Panc1 (cell line): ENCODE results near the gene ASB4. TPM values are rescaled to one million over a fixed set of nuclear protein-coding genes. Genes with fewer than 3 reads are reported as not detected.

Experiments
- ATAC-seq: fragments of 200-7000 bp; cut with Tn5 transposase; 2 replicates; pipeline ENCODE4 v1.9.1; 2020; ENCODE audit warnings: mild to moderate bottlenecking, moderate library complexity
- BruUV-seq: library from RNA; stranded (reverse); fragments of 400-500 nt; replicated peaks from 2 replicates; lab custom pipeline; 2021; lab: Mats Ljungman, UMichigan
- CTCF ChIA-PET: fragments of 300-600 bp; sonication (Branson Sonifier 250); formaldehyde crosslinking; loops from one replicate; lab custom pipeline; 2022; ENCODE audit warnings: antibody characterized with exemption; lab: Charles Lee
- POLR2A ChIA-PET: fragments of 300-600 bp; sonication (Branson Sonifier 250); formaldehyde crosslinking; loops from one replicate; lab custom pipeline; 2022; ENCODE audit warnings: antibody characterized with exemption; lab: Charles Lee
- DNase-seq: peaks from one replicate; pipeline ENCODE4 v3.0.0-alpha.2; 2010; ENCODE audit warnings: low read depth, low spot score
- H3K27ac ChIP-seq: 2 replicates; pipeline ENCODE4 v1.5.1; 2011; ENCODE audit warnings: mild to moderate bottlenecking, low read length, inconsistent platforms
- H3K27me3 ChIP-seq: fragments of 200-500 bp; sonication (Bioruptor generic); 2 replicates; pipeline ENCODE4 v1.6.0; 2014; ENCODE audit warnings: low read length, inconsistent platforms; ENCODE audit not compliant: control insufficient read depth, insufficient read depth
- H3K36me3 ChIP-seq: fragments of 200-500 bp; sonication (Bioruptor generic); 2 replicates; pipeline ENCODE4 v1.5.1; 2014; ENCODE audit warnings: inconsistent platforms, mild to moderate bottlenecking, low read length, moderate library complexity; ENCODE audit not compliant: control insufficient read depth, insufficient read depth
- H3K4me1 ChIP-seq: 2 replicates; pipeline ENCODE4 v1.5.1; 2011; ENCODE audit warnings: inconsistent platforms, mild to moderate bottlenecking, low read length, moderate library complexity; ENCODE audit not compliant: control insufficient read depth, insufficient read depth
- H3K4me3 ChIP-seq, 2 experiments: 2 replicates each; pipeline ENCODE4 v1.5.1; 2011 to 2012; ENCODE audit warnings: low read depth in 2 of 2, low read length in 2 of 2, mild to moderate bottlenecking in 2 of 2, inconsistent platforms in 1 of 2, moderate library complexity in 1 of 2
- H3K9me3 ChIP-seq: fragments of 200-500 bp; sonication (Bioruptor generic); 2 replicates; pipeline ENCODE4 v1.5.1; 2014; ENCODE audit warnings: low read depth, mild to moderate bottlenecking, inconsistent platforms, low read length, moderate library complexity; ENCODE audit not compliant: control insufficient read depth, insufficient read depth
- POLR2AphosphoS5 ChIP-seq: IDR thresholded peaks from 2 replicates; pipeline ENCODE4 v1.6.1; 2012; ENCODE audit warnings: mild to moderate bottlenecking, low read depth, low read length, moderate library complexity
- SIN3A ChIP-seq: IDR thresholded peaks from 2 replicates; pipeline ENCODE4 v1.6.1; 2012; ENCODE audit warnings: low read depth, mild to moderate bottlenecking, low read length, moderate library complexity, borderline replicate concordance; ENCODE audit not compliant: insufficient read depth
- TCF7L2 ChIP-seq: IDR thresholded peaks from 2 replicates; pipeline ENCODE4 v1.6.1; 2011; ENCODE audit warnings: mild to moderate bottlenecking, low read depth, low read length, inconsistent platforms
- in situ Hi-C: cut with HindIII; loops from 2 replicates; pipeline ENCODE4 v1.10.0; 2016; ENCODE audit warnings: low sequenced_read_pairs, low pct_unique_long_range_greater_than_20kb
- intact Hi-C: fragments of 100-400 bp; cut with micrococcal nuclease; formaldehyde crosslinking; loops from one replicate; pipeline ENCODE4 v1.10.0; 2022; ENCODE audit not compliant: unreplicated experiment
- total RNA-seq: library from RNA; stranded (reverse); gene quantifications from one replicate; pipeline ENCODE4 v1.2.1, GENCODE V29; 2021; ENCODE audit not compliant: unreplicated experiment
- TF ChIP-seq, protein P1 (sequence below), 2 experiments: IDR thresholded peaks; 2 replicates each; pipeline ENCODE4 v1.6.1; 2011 to 2012; ENCODE audit warnings: low read depth in 2 of 2, control low read depth in 1 of 2, low read length in 1 of 2, mild to moderate bottlenecking in 1 of 2, moderate library complexity in 1 of 2; ENCODE audit not compliant: insufficient read depth in 1 of 2
- TF ChIP-seq, protein P2 (sequence below): fragments of 450-650 bp; IDR thresholded peaks from 2 replicates; pipeline ENCODE4 v1.5.1; 2017; ENCODE audit warnings: mild to moderate bottlenecking

The ASB4 gene
- total RNA-seq, 1 experiment from 2014 or later, result 0.15 TPM

DNA sequence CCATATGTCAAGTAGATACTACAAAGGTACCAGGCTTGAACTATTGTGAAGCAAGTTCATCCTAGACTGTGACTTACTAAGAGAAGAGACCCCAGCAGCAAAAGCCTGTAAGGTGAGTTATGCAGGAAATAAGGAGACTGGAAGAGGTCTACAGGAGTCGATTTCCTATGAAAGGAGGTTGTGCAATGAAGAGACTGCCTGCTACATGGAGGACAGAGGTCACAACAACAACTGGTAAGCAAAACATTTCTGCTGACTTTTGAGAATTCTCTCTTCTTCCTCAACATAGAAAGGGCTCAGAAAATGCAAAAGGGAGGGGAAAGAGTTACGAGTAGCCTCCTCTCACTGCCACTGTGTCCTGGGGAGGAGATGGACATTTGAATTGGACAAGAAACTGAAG lies 68.2 kb downstream of the ASB4 start:
- Histone ChIP-seq H3K4me3 (no peak overlapping the region), H3K9me3 (no peaks in the 10 kb centered on the region), H3K36me3 (no peaks in the 10 kb centered on the region), H3K27ac (no peak overlapping the region), H3K4me1 (no peaks in the 10 kb centered on the region; the same call in 1 of the 2 replicates), H3K27me3 (no peaks in the 10 kb centered on the region)
- CTCF ChIA-PET, result no interaction called here
- DNase-seq, result no peak
- POLR2A ChIA-PET, result no interaction called here
- in situ Hi-C loops, result no loop called here
- ATAC-seq, result no peak
- intact Hi-C loops, result no loop called here
- no TSS peak for BruUV-seq
- no peak for TF ChIP-seq SIN3A
- no peak for TF ChIP-seq POLR2AphosphoS5
- no peak for TF ChIP-seq TCF7L2
- TF ChIP-seq, protein P1, sequence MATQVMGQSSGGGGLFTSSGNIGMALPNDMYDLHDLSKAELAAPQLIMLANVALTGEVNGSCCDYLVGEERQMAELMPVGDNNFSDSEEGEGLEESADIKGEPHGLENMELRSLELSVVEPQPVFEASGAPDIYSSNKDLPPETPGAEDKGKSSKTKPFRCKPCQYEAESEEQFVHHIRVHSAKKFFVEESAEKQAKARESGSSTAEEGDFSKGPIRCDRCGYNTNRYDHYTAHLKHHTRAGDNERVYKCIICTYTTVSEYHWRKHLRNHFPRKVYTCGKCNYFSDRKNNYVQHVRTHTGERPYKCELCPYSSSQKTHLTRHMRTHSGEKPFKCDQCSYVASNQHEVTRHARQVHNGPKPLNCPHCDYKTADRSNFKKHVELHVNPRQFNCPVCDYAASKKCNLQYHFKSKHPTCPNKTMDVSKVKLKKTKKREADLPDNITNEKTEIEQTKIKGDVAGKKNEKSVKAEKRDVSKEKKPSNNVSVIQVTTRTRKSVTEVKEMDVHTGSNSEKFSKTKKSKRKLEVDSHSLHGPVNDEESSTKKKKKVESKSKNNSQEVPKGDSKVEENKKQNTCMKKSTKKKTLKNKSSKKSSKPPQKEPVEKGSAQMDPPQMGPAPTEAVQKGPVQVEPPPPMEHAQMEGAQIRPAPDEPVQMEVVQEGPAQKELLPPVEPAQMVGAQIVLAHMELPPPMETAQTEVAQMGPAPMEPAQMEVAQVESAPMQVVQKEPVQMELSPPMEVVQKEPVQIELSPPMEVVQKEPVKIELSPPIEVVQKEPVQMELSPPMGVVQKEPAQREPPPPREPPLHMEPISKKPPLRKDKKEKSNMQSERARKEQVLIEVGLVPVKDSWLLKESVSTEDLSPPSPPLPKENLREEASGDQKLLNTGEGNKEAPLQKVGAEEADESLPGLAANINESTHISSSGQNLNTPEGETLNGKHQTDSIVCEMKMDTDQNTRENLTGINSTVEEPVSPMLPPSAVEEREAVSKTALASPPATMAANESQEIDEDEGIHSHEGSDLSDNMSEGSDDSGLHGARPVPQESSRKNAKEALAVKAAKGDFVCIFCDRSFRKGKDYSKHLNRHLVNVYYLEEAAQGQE (IDR thresholded peaks at IDR 0.05; ENCODE audit: insufficient read depth in 1 of 2, low read depth in 2 of 2, low read length in 1 of 2), result no peak
- TF ChIP-seq, protein P2, sequence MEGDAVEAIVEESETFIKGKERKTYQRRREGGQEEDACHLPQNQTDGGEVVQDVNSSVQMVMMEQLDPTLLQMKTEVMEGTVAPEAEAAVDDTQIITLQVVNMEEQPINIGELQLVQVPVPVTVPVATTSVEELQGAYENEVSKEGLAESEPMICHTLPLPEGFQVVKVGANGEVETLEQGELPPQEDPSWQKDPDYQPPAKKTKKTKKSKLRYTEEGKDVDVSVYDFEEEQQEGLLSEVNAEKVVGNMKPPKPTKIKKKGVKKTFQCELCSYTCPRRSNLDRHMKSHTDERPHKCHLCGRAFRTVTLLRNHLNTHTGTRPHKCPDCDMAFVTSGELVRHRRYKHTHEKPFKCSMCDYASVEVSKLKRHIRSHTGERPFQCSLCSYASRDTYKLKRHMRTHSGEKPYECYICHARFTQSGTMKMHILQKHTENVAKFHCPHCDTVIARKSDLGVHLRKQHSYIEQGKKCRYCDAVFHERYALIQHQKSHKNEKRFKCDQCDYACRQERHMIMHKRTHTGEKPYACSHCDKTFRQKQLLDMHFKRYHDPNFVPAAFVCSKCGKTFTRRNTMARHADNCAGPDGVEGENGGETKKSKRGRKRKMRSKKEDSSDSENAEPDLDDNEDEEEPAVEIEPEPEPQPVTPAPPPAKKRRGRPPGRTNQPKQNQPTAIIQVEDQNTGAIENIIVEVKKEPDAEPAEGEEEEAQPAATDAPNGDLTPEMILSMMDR, result no peak

DNA sequence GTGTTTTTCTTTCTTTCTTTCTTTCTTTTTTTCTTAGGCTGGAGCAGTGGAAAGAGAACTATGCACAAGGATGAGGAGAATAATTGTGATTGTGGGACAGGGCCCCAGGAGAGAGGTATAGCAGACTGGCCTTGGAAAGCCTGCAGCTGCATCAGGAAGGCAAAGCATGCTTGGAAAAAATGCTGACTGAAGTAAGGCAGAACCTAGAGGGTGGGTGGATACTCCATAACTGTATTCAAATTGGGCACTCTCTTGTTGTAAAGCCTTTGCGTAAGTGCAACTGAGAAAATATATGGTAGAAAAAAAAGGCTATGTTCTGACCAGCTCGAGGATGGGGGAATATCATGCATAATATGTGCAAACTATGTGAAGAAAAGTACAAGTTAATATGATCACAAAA lies 71.0 kb downstream of the ASB4 start:
- Histone ChIP-seq H3K4me3 (no peak overlapping the region), H3K27me3 (no peaks in the 10 kb centered on the region), H3K9me3 (no peaks in the 10 kb centered on the region), H3K27ac (no peak overlapping the region), H3K36me3 (no peaks in the 10 kb centered on the region), H3K4me1 (no peaks in the 10 kb centered on the region)
- no peak for DNase-seq
- TF ChIP-seq, protein P1 (IDR thresholded peaks at IDR 0.05; ENCODE audit: insufficient read depth in 1 of 2, low read depth in 2 of 2, low read length in 1 of 2), result no peak
- no peak for TF ChIP-seq POLR2AphosphoS5
- no peak for TF ChIP-seq SIN3A
- TF ChIP-seq, protein P2, result no peak
- TF ChIP-seq TCF7L2, result no peak
- ChIA-PET CTCF (no interaction called here), POLR2A (no interaction called here)
- intact Hi-C loops (no loop called here), in situ Hi-C loops (no loop called here)
- BruUV-seq, result no TSS peak
- no peak for ATAC-seq
